K562 (cell line): Measurements from ENCODE around the gene PTPRC.

Experiments used
- DLX4 ChIP-seq: fragments of 250-450 bp; sonication (Bioruptor Pico); IDR thresholded peaks from 2 replicates; pipeline ENCODE4 v1.6.1; 2021; ENCODE audit warnings: mild to moderate bottlenecking
- FOXK1 ChIP-seq: sonication (generic); formaldehyde crosslinking; IDR thresholded peaks from 2 replicates; pipeline ENCODE4 v1.8.0; 2022; ENCODE audit warnings: missing genetic modification reagents, mild to moderate bottlenecking, borderline replicate concordance
- GATA2 ChIP-seq: sonication (generic); formaldehyde crosslinking; IDR thresholded peaks from 2 replicates; pipeline ENCODE4 v1.4.0; 2020; ENCODE audit warnings: mild to moderate bottlenecking, missing genetic modification reagents
- JUN ChIP-seq, 2 experiments: sonication (generic) in 1 of 2; formaldehyde crosslinking in 1 of 2; IDR thresholded peaks; 2 replicates each; pipeline versions ENCODE4 v1.6.1 to v1.8.0; 2012 to 2022; ENCODE audit warnings: borderline replicate concordance in 2 of 2, mild to moderate bottlenecking in 2 of 2, improper control_type of control experiment in 1 of 2, low read depth in 1 of 2, low read length in 1 of 2, missing genetic modification reagents in 1 of 2
- NR1H2 ChIP-seq: sonication (generic); formaldehyde crosslinking; IDR thresholded peaks from 2 replicates; pipeline ENCODE4 v1.4.0; 2020; ENCODE audit warnings: mild to moderate bottlenecking, missing genetic modification reagents
- NRF1 ChIP-seq, 2 experiments: fragments of 450-650 bp; IDR thresholded peaks in 1 of 2; conservative IDR thresholded peaks in 1 of 2; 2 replicates each; pipeline ENCODE4 v1.6.1; 2014; ENCODE audit warnings: mild to moderate bottlenecking in 2 of 2
- PHF21A ChIP-seq: fragments of 450-650 bp; IDR thresholded peaks from 2 replicates; pipeline ENCODE4 v1.6.1; 2017; ENCODE audit warnings: low read depth, borderline replicate concordance
- POLR2A ChIP-seq: fragments of 450-650 bp; conservative IDR thresholded peaks from 2 replicates; pipeline ENCODE4 v1.6.1; 2016
- PTRF ChIP-seq: fragments of 450-650 bp; IDR thresholded peaks from 2 replicates; pipeline ENCODE4 v1.6.1; 2016; ENCODE audit warnings: mild to moderate bottlenecking, missing genetic modification characterization, missing compliant biosample characterization
- REST ChIP-seq, 2 experiments: fragments of 450-650 bp; formaldehyde crosslinking in 1 of 2; IDR thresholded peaks; 2 replicates each; pipeline versions ENCODE4 v1.4.0 to v1.6.1; 2014 to 2020; ENCODE audit warnings: mild to moderate bottlenecking in 2 of 2, borderline replicate concordance in 1 of 2, low read depth in 1 of 2
- SETDB1 ChIP-seq: IDR thresholded peaks from one replicate; pipeline ENCODE4 v1.6.1; 2012; ENCODE audit warnings: low read length, control low read depth, inconsistent platforms
- SMAD4 ChIP-seq: fragments of 250-450 bp; sonication (Bioruptor Pico); conservative IDR thresholded peaks from 2 replicates; pipeline ENCODE4 v1.8.0; 2021; ENCODE audit warnings: inconsistent platforms, mild to moderate bottlenecking, moderate library complexity
- ZBTB5 ChIP-seq: fragments of 450-650 bp; IDR thresholded peaks from 2 replicates; pipeline ENCODE4 v1.6.1; 2017; ENCODE audit warnings: antibody characterized with exemption
- ZNF77 ChIP-seq: fragments of 250-450 bp; sonication (Bioruptor Pico); IDR thresholded peaks from 2 replicates; pipeline ENCODE4 v1.5.0; 2020

GRCh38 chr1:198660341-198661261 is 21.8 kb downstream of the PTPRC start:
- no peak for TF ChIP-seq ZBTB5
- TF ChIP-seq POLR2A = no peak
- no peak for TF ChIP-seq FOXK1 (CRISPR knock-in tag)
- no peak for TF ChIP-seq JUN (IDR thresholded peaks at IDR 0.05; ENCODE audit: borderline replicate concordance, low read depth, low read length)
- TF ChIP-seq JUN (CRISPR knock-in tag; IDR thresholded peaks at IDR 0.05; ENCODE audit: borderline replicate concordance) = no peak
- TF ChIP-seq DLX4 = no peak
- no peak for TF ChIP-seq SETDB1
- TF ChIP-seq PTRF = no peak
- TF ChIP-seq NR1H2 (CRISPR knock-in tag) = no peak
- TF ChIP-seq REST (IDR thresholded peaks at IDR 0.05; ENCODE audit: borderline replicate concordance) = no peak
- no peak for TF ChIP-seq REST (CRISPR knock-in tag; IDR thresholded peaks at IDR 0.05; ENCODE audit: low read depth)
- no peak for TF ChIP-seq GATA2 (CRISPR knock-in tag)
- no peak for TF ChIP-seq ZNF77 (CRISPR knock-in tag)
- no peak for TF ChIP-seq SMAD4 (CRISPR knock-in tag)
- TF ChIP-seq NRF1 (conservative IDR thresholded peaks at IDR 0.05 in 1 of 2, IDR thresholded peaks at IDR 0.05 in 1 of 2) = no peak
- no peak for TF ChIP-seq PHF21A
